ENCODE data around the gene SNRPF. TPM values are rescaled to one million over a fixed set of nuclear protein-coding genes. Genes with fewer than 3 reads are reported as not detected.
"Not testable (repeated sequence)": the region's sequence is repeated elsewhere in the genome, so short reads cannot be mapped to it uniquely, and the experiment has no call there.

Gene SNRPF
- 10 to 100 TPM; 24.2 to 31.9 (median 27.8) TPM for total RNA-seq (2021; fragmentation: NEBNext Ultra II Directional; extraction: Animal tissue kit (Norgen Biotek cat#: 25700))
- long read RNA-seq, transcript SNRPF-201 (4 exons, 1,389 nt): major isoform, 91 of 93 reads
- long read RNA-seq, partial matches to known transcripts: 1 of 93 reads
- long read RNA-seq, other reads (novel, unspliced or antisense): 0 of 93 reads

GRCh38 chr12:95858451-95859343 lies at the start of gene SNRPF:
SNRPF (plus strand) TSS chr12:95858952; CDS start chr12:95859074, 122 bp downstream.
- DNase-seq: peak; percentile 98
- 0 out of 2 replicates have a peak, but pooled peaks have one; percentile 21 for TF ChIP-seq CTCF (IDR thresholded peaks at IDR 0.05)
- Mint-ChIP-seq H3K9me3 (no peaks in the 10 kb centered on the region), H3K4me3 (no peak within 1 kb of the TSS), H3K4me1 (ENCODE audit: low read depth) (0 out of 2 replicates have a peak, but pooled peaks cover 5% of the 10 kb centered on the region), H3K27ac (no peak within 1 kb of the TSS), H3K27me3 (ENCODE audit: insufficient read depth) (peaks cover 2% of the 10 kb centered on the region), H3K36me3 (ENCODE audit: low read depth) (peaks cover 24% of the 10 kb centered on the region)

- Mint-ChIP-seq H3K27ac (no peak overlapping the region; the same call in 1 of the 2 replicates), H3K4me1 (ENCODE audit: low read depth) (peaks cover 53% of the 10 kb centered on the region), H3K27me3 (ENCODE audit: insufficient read depth) (no peaks in the 10 kb centered on the region; the same call in 1 of the 2 replicates), H3K9me3 (no peaks in the 10 kb centered on the region), H3K36me3 (ENCODE audit: low read depth) (peaks cover 6% of the 10 kb centered on the region; the same call in 1 of the 2 replicates), H3K4me3 (no peak overlapping the region)
- no peak for DNase-seq
- no peak for TF ChIP-seq CTCF (IDR thresholded peaks at IDR 0.05)
Observed at GRCh38 chr12:95809000-95809680, 49.6 kb upstream of the SNRPF start.

- DNase-seq: no peak
- Mint-ChIP-seq H3K4me3 (no peak overlapping the region), H3K9me3 (no peaks in the 10 kb centered on the region), H3K4me1 (ENCODE audit: low read depth) (peaks cover 41% of the 10 kb centered on the region), H3K27ac (no peak overlapping the region), H3K36me3 (ENCODE audit: low read depth) (peaks cover 6% of the 10 kb centered on the region; the same call in 1 of the 2 replicates), H3K27me3 (ENCODE audit: insufficient read depth) (no peaks in the 10 kb centered on the region; the same call in 1 of the 2 replicates)
- TF ChIP-seq CTCF (IDR thresholded peaks at IDR 0.05): no peak
Observed at GRCh38 chr12:95810411-95810810, 48.3 kb upstream of the SNRPF start.

GRCh38 chr12:95812155-95812554 lies 46.6 kb upstream of the SNRPF start:
- not testable (repeated sequence) for H3K27me3 Mint-ChIP-seq (ENCODE audit: insufficient read depth); H3K4me3 Mint-ChIP-seq; DNase-seq; H3K9me3 Mint-ChIP-seq; H3K27ac Mint-ChIP-seq; H3K36me3 Mint-ChIP-seq (ENCODE audit: low read depth)
- H3K4me1 Mint-ChIP-seq (ENCODE audit: low read depth): peaks cover 23% of the 10 kb centered on the region

- Mint-ChIP-seq H3K36me3 (ENCODE audit: low read depth) (no peaks in the 10 kb centered on the region), H3K9me3 (no peaks in the 10 kb centered on the region), H3K27ac (no peak overlapping the region), H3K27me3 (ENCODE audit: insufficient read depth) (no peaks in the 10 kb centered on the region; the same call in none of the 2 replicates), H3K4me1 (ENCODE audit: low read depth) (no peaks in the 10 kb centered on the region), H3K4me3 (no peak overlapping the region)
- peak; percentile 88 for TF ChIP-seq CTCF (IDR thresholded peaks at IDR 0.05)
- DNase-seq: peak; percentile 55
Observed at GRCh38 chr12:95815632-95816212, 43.0 kb upstream of the SNRPF start.

Data from HFFc6 (cell line).